Liver (tissue), 9 donors: ENCODE results near the gene CTNS. TPM values are rescaled to one million over a fixed set of nuclear protein-coding genes. Genes with fewer than 3 reads are reported as not detected.
A peak's percentile ranks its signal among the peaks of the same experiment; 100 is the strongest.

ENCODE experiments used
- DNase-seq: peaks from one replicate; pipeline ENCODE4 v3.0.0-alpha.2; 2017; ENCODE audit warnings: low spot score
- H3K27ac ChIP-seq, 2 donors: one replicate each; pipeline ENCODE4 v1.7.0; 2013; ENCODE audit warnings: inconsistent platforms in 2 of 2, low read length in 2 of 2, control low read depth in 1 of 2, low read depth in 1 of 2, mild to moderate bottlenecking in 1 of 2
- H3K27me3 ChIP-seq, 4 donors: one replicate each; pipeline versions ENCODE4 v1.6.1 to v1.7.0; 2013; ENCODE audit warnings: low read length in 3 of 4, inconsistent platforms in 1 of 4, mild to moderate bottlenecking in 1 of 4, moderate library complexity in 1 of 4; ENCODE audit not compliant: control insufficient read depth in 4 of 4, insufficient read depth in 4 of 4
- H3K36me3 ChIP-seq, 4 donors: one replicate each; pipeline versions ENCODE4 v1.6.1 to v1.7.0; 2013; ENCODE audit warnings: low read length in 3 of 4, mild to moderate bottlenecking in 3 of 4, low read depth in 1 of 4, moderate library complexity in 1 of 4; ENCODE audit not compliant: control insufficient read depth in 4 of 4, insufficient read depth in 3 of 4
- H3K4me1 ChIP-seq, 4 donors: one replicate each; pipeline versions ENCODE4 v1.6.1 to v1.7.0; 2013; ENCODE audit warnings: low read length in 3 of 4, mild to moderate bottlenecking in 3 of 4, moderate library complexity in 1 of 4; ENCODE audit not compliant: control insufficient read depth in 4 of 4, insufficient read depth in 4 of 4
- H3K4me3 ChIP-seq, 3 donors: one replicate each; pipeline versions ENCODE4 v1.6.1 to v1.7.0; 2013; ENCODE audit warnings: low read length in 3 of 3, control low read depth in 1 of 3, low read depth in 1 of 3, mild to moderate bottlenecking in 1 of 3
- H3K9ac ChIP-seq, 2 donors: one replicate each; pipeline ENCODE4 v1.7.0; 2013; ENCODE audit warnings: low read length in 2 of 2, mild to moderate bottlenecking in 2 of 2, moderate library complexity in 2 of 2, control low read depth in 1 of 2, low read depth in 1 of 2
- H3K9me3 ChIP-seq, 4 donors: one replicate each; pipeline versions ENCODE4 v1.6.1 to v1.7.0; 2013; ENCODE audit warnings: low read length in 3 of 4; ENCODE audit not compliant: control insufficient read depth in 4 of 4
- ATF3 ChIP-seq: IDR thresholded peaks from 2 replicates; pipeline ENCODE4 v1.6.1; 2016; ENCODE audit warnings: antibody characterized with exemption
- CTCF ChIP-seq: fragments of 150-350 bp; IDR thresholded peaks from 2 replicates; pipeline ENCODE4 v1.5.1; 2017; ENCODE audit warnings: improper control_type of control experiment, low read depth, low read length; ENCODE audit not compliant: missing input control
- EGR1 ChIP-seq, 2 donors: IDR thresholded peaks; 2 replicates each; pipeline ENCODE4 v1.6.1; 2016 to 2018; ENCODE audit warnings: antibody characterized with exemption in 2 of 2, low read depth in 2 of 2
- FOXA1 ChIP-seq: IDR thresholded peaks from 2 replicates; pipeline ENCODE4 v1.6.1; 2016; ENCODE audit warnings: antibody characterized with exemption
- FOXA2 ChIP-seq: IDR thresholded peaks from 2 replicates; pipeline ENCODE4 v1.6.1; 2016; ENCODE audit warnings: antibody characterized with exemption
- GABPA ChIP-seq, 2 donors: IDR thresholded peaks in 1 of 2; conservative IDR thresholded peaks in 1 of 2; 2 replicates each; pipeline ENCODE4 v1.6.1; 2016; ENCODE audit warnings: antibody characterized with exemption in 2 of 2, mild to moderate bottlenecking in 1 of 2, moderate library complexity in 1 of 2
- HNF4A ChIP-seq, 2 donors: conservative IDR thresholded peaks; 2 replicates each; pipeline ENCODE4 v1.6.1; 2016; ENCODE audit warnings: antibody characterized with exemption in 2 of 2, mild to moderate bottlenecking in 2 of 2
- HNF4G ChIP-seq: IDR thresholded peaks from 2 replicates; pipeline ENCODE4 v1.6.1; 2016; ENCODE audit warnings: antibody characterized with exemption
- JUND ChIP-seq, 2 donors: IDR thresholded peaks; 2 replicates each; pipeline ENCODE4 v1.6.1; 2016; ENCODE audit warnings: antibody characterized with exemption in 2 of 2
- MAX ChIP-seq: IDR thresholded peaks from 2 replicates; pipeline ENCODE4 v1.6.1; 2016; ENCODE audit warnings: antibody characterized with exemption
- NR2F2 ChIP-seq: IDR thresholded peaks from 2 replicates; pipeline ENCODE4 v1.6.1; 2016; ENCODE audit warnings: antibody characterized with exemption
- RAD21 ChIP-seq, 2 donors: IDR thresholded peaks; 2 replicates each; pipeline ENCODE4 v1.6.1; 2016; ENCODE audit warnings: antibody characterized with exemption in 2 of 2, mild to moderate bottlenecking in 2 of 2
- REST ChIP-seq: IDR thresholded peaks from 2 replicates; pipeline ENCODE4 v1.6.1; 2016; ENCODE audit warnings: antibody characterized with exemption, mild to moderate bottlenecking
- RXRA ChIP-seq, 2 donors: IDR thresholded peaks; 2 replicates each; pipeline ENCODE4 v1.6.1; 2017 to 2018; ENCODE audit warnings: antibody characterized with exemption in 2 of 2, mild to moderate bottlenecking in 1 of 2
- SP1 ChIP-seq: IDR thresholded peaks from 2 replicates; pipeline ENCODE4 v1.6.1; 2018; ENCODE audit warnings: antibody characterized with exemption, mild to moderate bottlenecking
- TAF1 ChIP-seq: conservative IDR thresholded peaks from 2 replicates; pipeline ENCODE4 v1.6.1; 2016; ENCODE audit warnings: antibody characterized with exemption, mild to moderate bottlenecking
- YY1 ChIP-seq: IDR thresholded peaks from 2 replicates; pipeline ENCODE4 v1.6.1; 2016; ENCODE audit warnings: antibody characterized with exemption, mild to moderate bottlenecking
- ZBTB33 ChIP-seq: IDR thresholded peaks from 2 replicates; pipeline ENCODE4 v1.6.1; 2016; ENCODE audit warnings: antibody characterized with exemption
- WGBS: extraction: QIAGEN DNeasy Blood & Tissue Kit; methylation state at CpG from one replicate; pipeline ENCODE4 v1.1.7; 2013; 5-methylcytosine and 5-hydroxymethylcytosine counted together
- polyA plus RNA-seq, 2 donors: library from polyadenylated mRNA; stranded (reverse) in 1 of 2; unstranded in 1 of 2; fragments of 200-250 nt in 1 of 2; fragments of >200 nt in 1 of 2; fragmentation: Nextera tagmentation in 1 of 2; extraction: Ambion mirVana in 1 of 2; gene quantifications; one replicate each; pipeline versions ENCODE4 v1.2.1 to v1.2.3, GENCODE V29; 2013 to 2015
- total RNA-seq, 2 donors: library from RNA; depleted of rRNA; stranded (reverse); fragments of >200 nt; gene quantifications; one replicate each; pipeline ENCODE4 v1.2.3, GENCODE V29; 2014
- donor health status: healthy.
- donor health status: healthy.
- donor health status: healthy.
- donor health status: healthy.
- donor health status: healthy.

The CTNS gene
- total and polyA plus RNA-seq, 4 donors: 6.6 to 15.3 (median 9.6) TPM

GRCh38 chr17:3695129-3695722 lies 58.7 kb downstream of the CTNS start:
- peaks cover 0 to 10% (median 5%) of the 10 kb centered on the region in 4 donors for H3K9me3 ChIP-seq
- H3K4me3 ChIP-seq: peak overlapping the region in 2 of 3 donors; percentile 54 to 63
- H3K27me3 ChIP-seq: no peaks in the 10 kb centered on the region
- no peak for DNase-seq
- H3K4me1 ChIP-seq: peaks cover 4 to 10% (median 10%) of the 10 kb centered on the region in 4 donors
- H3K27ac ChIP-seq: no peak overlapping the region
- 24% methylated on average over 17 of the region's 17 CpGs for WGBS
- H3K36me3 ChIP-seq: no peaks in the 10 kb centered on the region
- TF ChIP-seq FOXA1 (no peak), TAF1 (no peak), HNF4G (no peak), RAD21 (IDR thresholded peaks at IDR 0.05) (no peak), REST (no peak), RXRA (IDR thresholded peaks at IDR 0.05) (no peak), EGR1 (IDR thresholded peaks at IDR 0.05; ENCODE audit: low read depth in 2 of 2) (no peak), ZBTB33 (no peak), GABPA (IDR thresholded peaks at IDR 0.05 in 1 of 2, conservative IDR thresholded peaks at IDR 0.05 in 1 of 2) (no peak), JUND (IDR thresholded peaks at IDR 0.05) (no peak), FOXA2 (no peak), CTCF (no peak), NR2F2 (no peak), HNF4A (conservative IDR thresholded peaks at IDR 0.05) (no peak), YY1 (no peak), MAX (no peak), ATF3 (no peak), SP1 (no peak)
- H3K9ac ChIP-seq: no peak overlapping the region
